GM10248 (cell line): ENCODE measurements around the gene CUX1.

Experiments
- CTCF ChIA-PET: fragments of 300-600 bp; sonication (Branson Sonifier 250); formaldehyde crosslinking; extraction: SDS; loops from one replicate; lab custom pipeline; 2021; ENCODE audit warnings: antibody characterized with exemption; lab: Yijun Ruan, JAX
- POLR2A ChIA-PET: fragments of 350-650 bp; sonication (Branson Sonifier 250); formaldehyde crosslinking; extraction: SDS; loops from one replicate; lab custom pipeline; 2020; ENCODE audit warnings: antibody characterized with exemption; lab: Yijun Ruan, JAX
- DNase-seq: peaks from one replicate; pipeline ENCODE4 v3.0.0; 2012; ENCODE audit errors: extremely low spot score
- CTCF ChIP-seq: IDR thresholded peaks from 2 replicates; pipeline ENCODE4 v1.5.1; 2012; ENCODE audit warnings: mild to moderate bottlenecking, low read depth; ENCODE audit errors: extremely low read depth, missing control alignments, control extremely low read depth

Gene CUX1

GRCh38 chr7:102165136-102165535, 347.7 kb downstream of the CUX1 start:
- ChIA-PET CTCF (no interaction called here), POLR2A (no interaction called here)
- DNase-seq, result no peak
- TF ChIP-seq CTCF, result no peak

GRCh38 chr7:102167254-102167653, 349.8 kb downstream of the CUX1 start:
- ChIA-PET CTCF (no interaction called here), POLR2A (no interaction called here)
- no peak for DNase-seq
- TF ChIP-seq CTCF, result no peak

- no peak for DNase-seq
- ChIA-PET CTCF (no interaction called here), POLR2A (no interaction called here)
- TF ChIP-seq CTCF, result no peak
These were observed 352.4 kb downstream of the CUX1 start for GRCh38 chr7:102169651-102170392.

GRCh38 chr7:102170393-102170970, 353.1 kb downstream of the CUX1 start:
- no peak for DNase-seq
- CTCF ChIA-PET, result no interaction called here
- TF ChIP-seq CTCF, result no peak
- POLR2A ChIA-PET, result no interaction called here

GRCh38 chr7:102173669-102174068, 356.2 kb downstream of the CUX1 start:
- ChIA-PET CTCF (interaction anchor here (0.8 kb wide), 1 partner anchor 25 kb away, joined by 3 read pairs; no protein-coding TSS in a partner anchor), POLR2A (no interaction called here)
- DNase-seq, result no peak
- TF ChIP-seq CTCF, result no peak

GRCh38 chr7:102175423-102176170, 358.2 kb downstream of the CUX1 start:
- ChIA-PET POLR2A (no interaction called here), CTCF (no interaction called here)

More at GRCh38 chr7:102175423-102176170, 358.2 kb downstream of the CUX1 start:
- no peak for TF ChIP-seq CTCF
- no peak for DNase-seq
